ENCODE measurements around the gene KCNQ1. TPM values are rescaled to one million over a fixed set of nuclear protein-coding genes. Genes with fewer than 3 reads are reported as not detected.

Gene KCNQ1
- polyA plus RNA-seq, 1 donor from 2014 or later = not detected

DNA sequence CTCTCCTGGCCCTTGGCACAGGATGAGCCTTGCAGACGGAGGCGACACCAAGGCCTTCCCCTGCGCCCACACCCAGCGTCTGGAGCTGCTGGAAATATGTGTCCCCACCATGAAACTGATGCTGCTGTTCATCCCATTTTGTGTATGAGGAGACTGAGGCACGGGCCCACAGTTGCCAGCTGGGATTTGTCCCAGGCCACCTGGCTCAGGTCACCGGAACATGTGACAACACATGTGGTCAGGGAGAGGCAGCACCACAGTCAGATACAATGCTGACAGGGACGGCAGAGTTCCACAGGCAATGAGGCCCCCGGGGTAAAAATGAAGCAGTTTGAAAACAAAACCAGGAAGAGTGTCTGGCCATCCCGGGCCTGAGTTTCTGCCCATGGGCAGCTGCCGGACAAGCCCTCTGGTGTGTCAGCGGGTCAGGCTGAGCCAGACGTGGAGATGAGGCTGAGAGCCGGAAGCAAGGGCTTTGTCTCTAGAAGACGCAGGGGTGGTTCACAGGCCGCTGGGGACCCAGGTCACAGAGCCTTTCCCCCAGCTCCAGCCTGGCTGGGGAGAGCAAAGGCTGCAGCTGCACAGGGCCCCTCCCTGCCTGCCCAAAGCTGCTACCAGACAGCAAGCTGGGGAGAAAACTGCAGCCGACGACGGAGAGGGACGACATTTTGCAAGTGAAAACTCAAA, 360.0 kb downstream of the KCNQ1 start:
- TF ChIP-seq, protein P1, sequence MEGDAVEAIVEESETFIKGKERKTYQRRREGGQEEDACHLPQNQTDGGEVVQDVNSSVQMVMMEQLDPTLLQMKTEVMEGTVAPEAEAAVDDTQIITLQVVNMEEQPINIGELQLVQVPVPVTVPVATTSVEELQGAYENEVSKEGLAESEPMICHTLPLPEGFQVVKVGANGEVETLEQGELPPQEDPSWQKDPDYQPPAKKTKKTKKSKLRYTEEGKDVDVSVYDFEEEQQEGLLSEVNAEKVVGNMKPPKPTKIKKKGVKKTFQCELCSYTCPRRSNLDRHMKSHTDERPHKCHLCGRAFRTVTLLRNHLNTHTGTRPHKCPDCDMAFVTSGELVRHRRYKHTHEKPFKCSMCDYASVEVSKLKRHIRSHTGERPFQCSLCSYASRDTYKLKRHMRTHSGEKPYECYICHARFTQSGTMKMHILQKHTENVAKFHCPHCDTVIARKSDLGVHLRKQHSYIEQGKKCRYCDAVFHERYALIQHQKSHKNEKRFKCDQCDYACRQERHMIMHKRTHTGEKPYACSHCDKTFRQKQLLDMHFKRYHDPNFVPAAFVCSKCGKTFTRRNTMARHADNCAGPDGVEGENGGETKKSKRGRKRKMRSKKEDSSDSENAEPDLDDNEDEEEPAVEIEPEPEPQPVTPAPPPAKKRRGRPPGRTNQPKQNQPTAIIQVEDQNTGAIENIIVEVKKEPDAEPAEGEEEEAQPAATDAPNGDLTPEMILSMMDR (IDR thresholded peaks at IDR 0.05; ENCODE audit: poor library complexity, severe bottlenecking) = no peak
- no peak for TF ChIP-seq TAF1 (IDR thresholded peaks at IDR 0.05; ENCODE audit: low read depth)
- TF ChIP-seq, protein P2, sequence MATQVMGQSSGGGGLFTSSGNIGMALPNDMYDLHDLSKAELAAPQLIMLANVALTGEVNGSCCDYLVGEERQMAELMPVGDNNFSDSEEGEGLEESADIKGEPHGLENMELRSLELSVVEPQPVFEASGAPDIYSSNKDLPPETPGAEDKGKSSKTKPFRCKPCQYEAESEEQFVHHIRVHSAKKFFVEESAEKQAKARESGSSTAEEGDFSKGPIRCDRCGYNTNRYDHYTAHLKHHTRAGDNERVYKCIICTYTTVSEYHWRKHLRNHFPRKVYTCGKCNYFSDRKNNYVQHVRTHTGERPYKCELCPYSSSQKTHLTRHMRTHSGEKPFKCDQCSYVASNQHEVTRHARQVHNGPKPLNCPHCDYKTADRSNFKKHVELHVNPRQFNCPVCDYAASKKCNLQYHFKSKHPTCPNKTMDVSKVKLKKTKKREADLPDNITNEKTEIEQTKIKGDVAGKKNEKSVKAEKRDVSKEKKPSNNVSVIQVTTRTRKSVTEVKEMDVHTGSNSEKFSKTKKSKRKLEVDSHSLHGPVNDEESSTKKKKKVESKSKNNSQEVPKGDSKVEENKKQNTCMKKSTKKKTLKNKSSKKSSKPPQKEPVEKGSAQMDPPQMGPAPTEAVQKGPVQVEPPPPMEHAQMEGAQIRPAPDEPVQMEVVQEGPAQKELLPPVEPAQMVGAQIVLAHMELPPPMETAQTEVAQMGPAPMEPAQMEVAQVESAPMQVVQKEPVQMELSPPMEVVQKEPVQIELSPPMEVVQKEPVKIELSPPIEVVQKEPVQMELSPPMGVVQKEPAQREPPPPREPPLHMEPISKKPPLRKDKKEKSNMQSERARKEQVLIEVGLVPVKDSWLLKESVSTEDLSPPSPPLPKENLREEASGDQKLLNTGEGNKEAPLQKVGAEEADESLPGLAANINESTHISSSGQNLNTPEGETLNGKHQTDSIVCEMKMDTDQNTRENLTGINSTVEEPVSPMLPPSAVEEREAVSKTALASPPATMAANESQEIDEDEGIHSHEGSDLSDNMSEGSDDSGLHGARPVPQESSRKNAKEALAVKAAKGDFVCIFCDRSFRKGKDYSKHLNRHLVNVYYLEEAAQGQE (IDR thresholded peaks at IDR 0.05; ENCODE audit: borderline replicate concordance) = no peak
- TF ChIP-seq EP300 (conservative IDR thresholded peaks at IDR 0.05; ENCODE audit: poor library complexity, severe bottlenecking) = no peak
- TF ChIP-seq POLR2AphosphoS5 (IDR thresholded peaks at IDR 0.05) = no peak
- no peak for TF ChIP-seq RAD21 (conservative IDR thresholded peaks at IDR 0.05)
- Histone ChIP-seq H3K9ac (ENCODE audit: low read length) (no peak overlapping the region), H4K20me1 (ENCODE audit: insufficient read depth) (no peaks in the 10 kb centered on the region), H3K36me3 (ENCODE audit: insufficient read depth, low read length) (no peaks in the 10 kb centered on the region), H2AFZ (ENCODE audit: low read depth, low read length) (no peak overlapping the region), H3K27me3 (ENCODE audit: insufficient read depth, low read depth, low read length) (no peaks in the 10 kb centered on the region), H3K27ac (ENCODE audit: low read length) (no peak overlapping the region), H3K9me2 (ENCODE audit: insufficient read depth, low read length) (no peaks in the 10 kb centered on the region), H3F3A (ENCODE audit: insufficient read depth, low read length, poor library complexity, severe bottlenecking) (no peaks in the 10 kb centered on the region), H3K4me3 (ENCODE audit: low read length) (no peak overlapping the region), H3K79me2 (replicated peaks; ENCODE audit: insufficient read depth, low read length) (no peaks in the 10 kb centered on the region), H3K9me3 (ENCODE audit: low read length) (no peaks in the 10 kb centered on the region), H3K4me2 (ENCODE audit: low read length) (no peak overlapping the region)

DNA sequence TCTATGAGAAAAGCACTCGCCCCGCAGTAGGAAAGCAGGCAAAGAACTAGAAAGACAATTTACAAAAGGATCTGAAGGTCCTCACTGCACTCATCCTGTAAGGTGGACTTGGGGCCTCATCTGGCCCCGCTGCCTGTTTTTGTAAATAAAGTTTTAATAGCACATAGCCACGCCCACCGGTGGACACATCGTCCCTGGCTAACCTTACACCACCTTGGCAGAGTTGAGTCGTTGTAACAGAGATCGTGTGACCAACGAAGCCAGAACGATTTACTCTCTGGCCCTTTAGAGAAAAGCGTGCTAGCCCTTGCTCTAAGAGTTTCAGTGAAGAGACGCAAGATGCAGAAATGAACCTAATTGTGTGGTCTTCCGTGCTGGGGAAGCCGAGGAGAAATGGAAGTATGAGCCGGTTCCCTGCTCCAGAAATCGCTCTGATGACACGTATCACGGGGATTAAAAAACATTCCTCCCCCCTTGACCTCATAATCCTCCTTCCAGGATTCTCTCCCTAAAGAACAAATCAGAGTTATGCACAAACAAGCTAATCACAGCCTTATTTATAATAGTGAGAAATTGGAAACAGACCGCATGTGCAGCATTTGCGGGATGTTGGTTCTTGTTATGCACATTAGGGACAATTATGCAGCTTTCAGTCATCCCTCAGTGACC, 360.7 kb downstream of the KCNQ1 start:
- Histone ChIP-seq H3F3A (ENCODE audit: insufficient read depth, low read length, poor library complexity, severe bottlenecking) (no peaks in the 10 kb centered on the region), H3K9me3 (ENCODE audit: low read length) (no peaks in the 10 kb centered on the region), H3K27ac (ENCODE audit: low read length) (no peak overlapping the region), H3K27me3 (ENCODE audit: insufficient read depth, low read depth, low read length) (no peaks in the 10 kb centered on the region), H3K4me2 (ENCODE audit: low read length) (no peak overlapping the region), H3K4me3 (ENCODE audit: low read length) (no peak overlapping the region), H3K79me2 (replicated peaks; ENCODE audit: insufficient read depth, low read length) (no peaks in the 10 kb centered on the region), H3K9ac (ENCODE audit: low read length) (no peak overlapping the region), H4K20me1 (ENCODE audit: insufficient read depth) (no peaks in the 10 kb centered on the region), H3K9me2 (ENCODE audit: insufficient read depth, low read length) (no peaks in the 10 kb centered on the region), H3K36me3 (ENCODE audit: insufficient read depth, low read length) (no peaks in the 10 kb centered on the region), H2AFZ (ENCODE audit: low read depth, low read length) (no peak overlapping the region)
- TF ChIP-seq RAD21 (conservative IDR thresholded peaks at IDR 0.05) = no peak
- TF ChIP-seq TAF1 (IDR thresholded peaks at IDR 0.05; ENCODE audit: low read depth) = no peak
- TF ChIP-seq POLR2AphosphoS5 (IDR thresholded peaks at IDR 0.05) = no peak
- TF ChIP-seq SMC3 (conservative IDR thresholded peaks at IDR 0.05; ENCODE audit: poor library complexity) = no peak
- TF ChIP-seq MXI1 (conservative IDR thresholded peaks at IDR 0.05; ENCODE audit: poor library complexity, severe bottlenecking) = no peak
- TF ChIP-seq, protein P1 (IDR thresholded peaks at IDR 0.05; ENCODE audit: poor library complexity, severe bottlenecking) = no peak
- no peak for TF ChIP-seq EZH2 (IDR thresholded peaks at IDR 0.05; ENCODE audit: borderline replicate concordance, insufficient read depth, low read length, poor library complexity, severe bottlenecking)
- TF ChIP-seq, protein P2 (IDR thresholded peaks at IDR 0.05; ENCODE audit: borderline replicate concordance) = no peak
- TF ChIP-seq EP300 (conservative IDR thresholded peaks at IDR 0.05; ENCODE audit: poor library complexity, severe bottlenecking) = no peak

Measured in neural cell (in vitro differentiated cells).